ENCODE data around the gene VAMP7.
"Not testable (repeated sequence)": the region's sequence is repeated elsewhere in the genome, so short reads cannot be mapped to it uniquely, and the experiment has no call there.

The VAMP7 gene

GRCh38 chrX:155888139-155888538, 7.0 kb downstream of the VAMP7 start:
- no peak for DNase-seq (ENCODE audit: extremely low read depth, low read depth)
- no peak for TF ChIP-seq CTCF (IDR thresholded peaks at IDR 0.05; ENCODE audit: low read depth, low read length)

GRCh38 chrX:155889328-155889727, 8.2 kb downstream of the VAMP7 start:
- TF ChIP-seq CTCF (IDR thresholded peaks at IDR 0.05; ENCODE audit: low read depth, low read length), result no peak
- DNase-seq (ENCODE audit: extremely low read depth, low read depth), result no peak

- no peak for TF ChIP-seq CTCF (IDR thresholded peaks at IDR 0.05; ENCODE audit: low read depth, low read length)
- DNase-seq (ENCODE audit: extremely low read depth, low read depth), result no peak
Measured at GRCh38 chrX:155891446-155892210, 10.5 kb downstream of the VAMP7 start.

GRCh38 chrX:155893521-155893920, 12.4 kb downstream of the VAMP7 start:
- DNase-seq (ENCODE audit: extremely low read depth, low read depth), result no peak
- TF ChIP-seq CTCF (IDR thresholded peaks at IDR 0.05; ENCODE audit: low read depth, low read length), result no peak

GRCh38 chrX:155896512-155896911, 15.4 kb downstream of the VAMP7 start:
- TF ChIP-seq CTCF (IDR thresholded peaks at IDR 0.05; ENCODE audit: low read depth, low read length), result no peak
- DNase-seq (ENCODE audit: extremely low read depth, low read depth), result no peak

GRCh38 chrX:155899366-155899765, 18.2 kb downstream of the VAMP7 start:
- no peak for TF ChIP-seq CTCF (IDR thresholded peaks at IDR 0.05; ENCODE audit: low read depth, low read length)
- DNase-seq (ENCODE audit: extremely low read depth, low read depth), result no peak

GRCh38 chrX:155900765-155901164, 19.6 kb downstream of the VAMP7 start:
- DNase-seq (ENCODE audit: extremely low read depth, low read depth), result no peak
- TF ChIP-seq CTCF (IDR thresholded peaks at IDR 0.05; ENCODE audit: low read depth, low read length), result no peak

GRCh38 chrX:155907661-155908060, 26.5 kb downstream of the VAMP7 start:
- not testable (repeated sequence) for DNase-seq (ENCODE audit: extremely low read depth, low read depth)
